HG02973 (cell line): ENCODE measurements around the gene SLC4A1AP.
A peak's percentile ranks its signal among the peaks of the same experiment; 100 is the strongest.
"Not testable (repeated sequence)": the region's sequence is repeated elsewhere in the genome, so short reads cannot be mapped to it uniquely, and the experiment has no call there.

Experiments used
- ATAC-seq: cut with Tn5 transposase; IDR thresholded peaks from one replicate; pipeline ENCODE4 v1.9.1; 2021; ENCODE audit warnings: moderate library complexity; ENCODE audit not compliant: unreplicated experiment

The SLC4A1AP gene

DNA sequence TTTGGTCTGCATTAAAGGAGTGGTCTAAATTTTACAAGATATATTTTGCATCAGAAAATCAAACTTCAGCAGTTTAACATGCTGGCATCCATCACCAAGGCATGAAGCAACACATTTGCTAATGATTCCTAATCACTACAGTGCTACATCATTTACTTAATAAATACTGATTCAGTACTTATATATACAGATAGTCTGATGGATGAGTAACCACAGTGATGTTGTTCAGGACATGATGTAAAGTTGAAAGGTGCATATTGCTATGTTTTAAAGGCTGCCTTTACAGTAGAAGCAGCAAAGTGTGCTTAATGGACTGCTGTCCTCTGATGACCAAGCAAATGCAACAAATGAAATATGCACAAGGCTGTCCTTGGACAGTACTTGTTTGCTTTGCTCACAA lies 11.3 kb upstream of the SLC4A1AP start:
- no peak for ATAC-seq

DNA sequence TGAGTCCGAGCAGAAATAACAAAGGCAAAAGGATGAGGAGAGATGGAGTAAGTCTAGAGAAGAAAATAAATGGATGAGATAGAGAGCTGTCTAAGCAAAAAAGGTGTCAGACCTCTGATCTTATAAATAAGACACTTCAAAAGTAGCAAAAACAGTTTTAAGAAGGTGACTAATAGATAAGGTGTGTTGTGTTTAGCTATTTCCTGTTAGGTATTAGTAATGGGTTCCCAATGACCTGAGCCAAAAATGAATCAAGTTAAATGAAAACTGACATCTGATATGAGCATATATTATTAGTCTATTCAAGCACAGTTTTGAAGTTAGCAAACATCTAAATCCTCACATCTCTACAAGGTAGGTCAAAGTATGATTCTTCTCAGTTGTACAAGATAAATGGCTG lies 10.9 kb upstream of the SLC4A1AP start:
- ATAC-seq: no peak

DNA sequence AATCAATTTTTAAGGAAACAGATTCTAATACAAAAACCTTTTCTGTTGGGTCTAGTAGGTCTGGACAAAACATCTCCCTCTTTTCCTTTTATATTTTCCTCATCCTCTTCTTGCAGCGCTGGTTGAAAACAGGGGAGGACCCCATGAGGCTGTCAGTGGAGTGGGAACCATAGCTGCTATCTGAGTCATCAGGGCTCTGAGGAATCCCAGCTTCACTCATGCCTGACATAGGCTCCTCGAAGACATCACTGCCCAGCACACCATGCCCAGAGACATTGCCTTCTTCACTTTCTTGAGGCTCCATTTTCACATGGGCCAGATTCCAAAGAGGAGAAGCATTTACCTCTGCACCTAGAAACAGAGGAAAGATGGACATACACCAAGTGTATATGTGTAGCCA lies 10.3 kb upstream of the SLC4A1AP start:
- no peak for ATAC-seq

GRCh38 chr2:27655155-27655951 lies 8.3 kb upstream of the SLC4A1AP start:
- ATAC-seq: no peak

DNA sequence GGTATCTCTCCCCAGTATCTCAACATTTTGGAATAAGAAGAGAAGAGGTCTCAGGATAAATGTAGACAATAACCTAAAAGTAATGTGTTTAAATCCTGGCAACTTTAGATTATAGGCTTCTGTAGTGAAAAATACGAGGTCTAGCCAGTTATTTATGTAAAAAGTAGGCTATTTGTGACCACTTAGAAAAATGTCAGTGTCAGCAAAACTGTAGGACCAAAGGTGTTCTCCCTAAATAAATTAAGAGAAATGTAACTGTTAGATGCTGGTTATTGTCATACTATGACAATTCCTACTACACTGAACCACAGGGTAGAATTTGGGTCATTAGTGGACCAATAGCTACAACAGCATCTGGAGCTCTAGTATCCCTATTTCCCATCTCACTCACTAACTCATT lies 2.3 kb upstream of the SLC4A1AP start:
- ATAC-seq: no peak

DNA sequence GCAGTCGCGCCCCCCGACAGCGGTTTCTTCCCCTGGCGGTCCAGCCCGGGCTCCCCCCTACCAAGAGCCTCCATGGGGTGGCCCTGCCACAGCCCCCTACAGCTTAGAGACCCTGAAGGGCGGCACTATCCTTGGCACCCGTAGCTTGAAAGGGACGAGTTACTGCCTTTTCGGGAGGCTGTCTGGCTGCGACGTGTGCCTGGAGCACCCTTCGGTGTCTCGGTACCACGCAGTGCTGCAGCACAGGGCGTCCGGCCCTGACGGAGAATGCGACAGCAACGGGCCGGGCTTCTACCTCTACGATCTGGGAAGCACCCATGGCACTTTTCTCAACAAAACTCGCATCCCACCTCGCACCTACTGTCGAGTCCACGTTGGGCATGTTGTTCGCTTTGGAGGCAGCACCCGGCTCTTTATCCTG lies 475 bp downstream of the SLC4A1AP start:
- ATAC-seq: no peak

- no peak for ATAC-seq
Measured at GRCh38 chr2:27664622-27665363, 1.1 kb downstream of the SLC4A1AP start.

GRCh38 chr2:27667446-27667845 lies 3.8 kb downstream of the SLC4A1AP start:
- no peak for ATAC-seq

- no peak for ATAC-seq
Measured at GRCh38 chr2:27671235-27671634, 7.5 kb downstream of the SLC4A1AP start.

DNA sequence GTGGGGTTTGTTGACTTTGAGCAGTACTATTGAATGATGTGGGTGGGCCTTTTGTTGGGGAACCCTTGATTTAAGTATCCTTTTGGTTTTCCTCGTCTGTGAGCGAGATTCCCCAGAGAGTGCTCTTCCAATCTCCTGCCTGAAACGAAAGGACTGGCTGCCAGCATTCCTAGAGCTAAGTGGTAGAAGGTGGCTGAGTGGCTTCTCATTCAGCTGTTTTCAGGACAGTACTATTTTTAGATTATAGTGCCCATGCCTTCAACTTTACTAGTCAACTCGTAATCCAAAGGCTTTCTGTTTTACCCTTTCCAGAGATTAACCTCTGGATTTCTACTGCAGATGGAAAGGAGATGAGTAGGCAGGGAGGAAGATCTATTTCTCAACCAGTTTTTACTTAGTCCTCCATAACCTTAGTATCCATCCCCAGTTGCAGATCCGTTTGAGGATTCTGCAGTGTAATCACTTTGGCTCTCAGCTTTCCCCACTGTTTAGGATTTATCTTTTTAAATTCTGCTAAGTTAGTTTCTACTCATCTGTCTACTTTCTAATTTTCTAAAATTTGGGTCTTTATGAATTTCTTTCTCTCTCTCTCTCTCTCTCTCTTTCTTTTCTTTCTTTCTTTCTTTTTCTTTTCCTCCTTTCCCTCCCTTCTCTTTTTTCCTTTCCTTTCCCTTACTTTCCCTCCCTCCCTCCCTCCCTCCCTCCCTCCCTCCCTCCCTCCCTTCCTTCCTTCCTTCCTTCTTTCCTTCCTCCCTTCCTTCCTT lies 9.2 kb downstream of the SLC4A1AP start:
- ATAC-seq: no peak

GRCh38 chr2:27680571-27680970 lies 16.9 kb downstream of the SLC4A1AP start:
- ATAC-seq: no peak

- ATAC-seq: no peak
Measured at GRCh38 chr2:27681841-27682240, 18.2 kb downstream of the SLC4A1AP start.

DNA sequence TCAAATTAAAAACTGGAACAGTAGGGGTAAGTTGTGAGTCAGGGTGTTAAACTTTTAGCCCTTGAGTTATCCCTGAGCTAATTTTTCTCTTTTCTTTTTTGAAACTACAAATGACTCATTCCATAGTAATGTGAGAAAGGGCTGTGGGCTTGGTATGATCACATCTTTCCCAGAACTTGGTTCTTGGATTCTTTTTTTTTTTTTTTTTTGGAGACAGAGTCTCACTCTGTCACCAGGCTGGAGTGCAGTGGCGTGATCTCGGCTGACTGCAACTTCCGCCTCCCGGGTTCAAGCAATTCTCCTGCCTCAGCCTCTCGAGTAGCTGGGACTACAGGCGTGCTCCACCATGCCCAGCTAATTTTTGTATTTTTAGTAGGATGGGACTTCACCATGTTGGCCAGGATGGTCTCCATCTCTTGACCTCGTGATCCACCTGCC lies 18.7 kb downstream of the SLC4A1AP start:
- ATAC-seq: not testable (repeated sequence)

DNA sequence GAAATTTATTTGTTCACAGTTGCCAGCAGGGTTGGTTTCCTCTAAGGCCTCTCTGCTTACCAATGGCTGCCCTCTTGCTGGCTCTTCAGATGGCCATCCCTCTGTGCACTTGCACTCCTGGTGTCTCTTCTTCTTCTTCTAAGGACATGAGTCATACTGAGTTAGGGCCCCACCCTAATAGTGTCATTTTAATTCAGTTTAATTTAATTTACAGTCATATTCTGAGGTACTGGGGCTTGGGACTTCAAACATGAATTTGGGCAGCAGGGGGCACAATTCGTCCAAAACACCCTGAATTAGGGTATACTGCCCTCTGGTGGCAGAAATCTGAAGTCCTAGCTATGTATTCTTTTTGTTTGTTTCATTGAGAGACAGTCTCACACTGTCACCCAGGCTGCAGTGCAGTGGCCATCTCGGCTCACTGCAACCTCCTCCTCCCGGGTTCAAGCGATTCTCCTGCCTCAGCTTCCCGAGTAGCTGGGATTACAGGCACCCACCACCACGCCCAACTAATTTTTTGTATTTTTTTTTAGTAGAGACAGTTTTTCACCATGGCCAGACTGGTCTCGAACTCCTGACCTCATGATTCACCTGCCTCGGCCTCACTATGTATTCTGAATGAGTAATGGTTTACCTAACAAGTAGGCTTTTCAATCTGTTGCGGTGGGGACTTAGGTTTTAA lies 19.8 kb downstream of the SLC4A1AP start:
- peak; percentile 69 for ATAC-seq

- ATAC-seq: not testable (repeated sequence)
Measured at GRCh38 chr2:27685006-27685405, 21.3 kb downstream of the SLC4A1AP start.

DNA sequence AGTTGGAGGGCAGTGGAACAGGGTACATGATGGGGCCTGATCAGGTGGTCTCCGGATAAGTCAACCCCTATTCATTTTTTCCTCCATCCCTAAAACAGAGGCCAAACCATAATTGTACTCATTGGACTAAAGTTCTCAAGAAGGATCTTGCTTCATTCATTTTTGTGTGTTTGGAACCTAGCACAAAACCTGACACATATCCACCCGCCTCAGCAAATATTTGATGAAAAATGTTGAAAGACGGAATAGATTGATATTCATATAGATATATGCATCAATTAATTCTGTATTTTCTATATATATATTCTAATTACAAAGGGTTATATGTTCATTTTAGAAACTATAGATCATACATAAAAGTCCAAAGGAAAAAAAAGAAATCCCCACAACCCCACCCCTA lies 21.9 kb downstream of the SLC4A1AP start:
- no peak for ATAC-seq

- ATAC-seq: no peak
Measured at GRCh38 chr2:27687232-27687631, 23.5 kb downstream of the SLC4A1AP start.

GRCh38 chr2:27689424-27689823 lies 25.7 kb downstream of the SLC4A1AP start:
- no peak for ATAC-seq

- no peak for ATAC-seq
Measured at GRCh38 chr2:27690052-27690451, 26.4 kb downstream of the SLC4A1AP start.

- no peak for ATAC-seq
Measured at GRCh38 chr2:27697660-27698059, 34.0 kb downstream of the SLC4A1AP start.

DNA sequence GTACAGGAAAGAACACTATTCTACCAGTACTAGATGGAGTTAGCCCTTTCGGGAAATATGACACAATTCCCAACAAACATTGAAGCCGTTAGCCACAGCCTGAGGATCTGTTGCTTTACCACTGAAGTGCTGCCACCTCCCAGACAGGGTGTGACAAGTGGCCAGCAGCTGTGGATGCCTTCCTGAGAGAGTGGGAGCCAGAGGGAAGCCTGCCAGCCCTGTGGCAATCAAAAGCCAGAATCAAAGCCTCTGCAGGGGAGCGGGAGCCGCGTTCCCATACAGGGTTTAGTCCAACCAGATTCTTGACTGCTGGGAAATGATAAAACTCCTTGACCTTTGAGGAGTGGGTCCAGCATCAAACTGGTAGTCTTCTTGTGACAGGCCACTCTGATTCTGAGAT lies 38.0 kb downstream of the SLC4A1AP start:
- no peak for ATAC-seq
